NCI-H1930 (cell line): ENCODE results near the gene SAMD9L.

Experiments used
- DNase-seq, 2 experiments: peaks; one replicate each; lab custom pipeline; 2025; lab: John Stamatoyannopoulos, UW

SAMD9L gene

DNA sequence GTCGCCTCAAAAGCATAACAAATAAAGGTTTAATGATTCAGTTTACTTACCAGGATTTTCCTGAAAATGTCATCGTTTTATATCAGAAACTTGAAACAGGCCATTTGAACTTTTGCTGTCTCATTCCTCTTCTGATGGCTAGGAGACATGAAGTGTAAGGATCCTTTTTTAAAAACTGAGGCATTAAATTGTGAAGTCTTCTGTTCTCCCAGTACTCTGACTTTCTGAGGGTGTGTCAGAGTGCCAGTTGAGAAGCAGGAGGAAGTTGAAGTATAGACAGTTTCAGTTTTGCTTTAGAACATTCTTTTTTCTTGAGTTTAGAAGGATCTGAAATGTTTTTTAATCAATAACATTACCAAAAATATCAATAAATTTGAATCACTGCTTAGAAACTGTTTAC lies at the start of gene SAMD9L:
Gene SAMD9L (minus strand): TSS at position 242 of the 400 bp plus-strand sequence. CDS start 12,414 bp downstream, outside the sequence.
- no peak for DNase-seq

DNA sequence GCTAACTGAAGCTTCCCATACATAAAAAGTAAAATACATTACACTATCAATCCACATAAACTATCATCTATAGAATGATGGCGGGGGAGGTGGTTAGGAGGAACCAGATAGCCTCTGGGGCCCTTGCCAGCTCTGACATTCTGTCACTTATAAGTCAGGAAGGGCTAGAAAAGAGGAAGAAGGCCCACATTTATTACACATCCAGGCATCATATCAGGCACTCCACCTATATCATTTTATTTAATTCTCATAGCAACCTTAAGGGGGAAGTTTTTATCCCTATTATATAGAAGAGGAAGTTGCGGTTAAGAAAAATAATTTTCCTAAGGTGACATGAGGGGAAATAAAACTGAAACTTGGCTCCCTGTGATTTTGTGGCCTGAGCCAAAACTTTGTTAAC lies 48.2 kb upstream of the SAMD9L start:
- no peak for DNase-seq

DNA sequence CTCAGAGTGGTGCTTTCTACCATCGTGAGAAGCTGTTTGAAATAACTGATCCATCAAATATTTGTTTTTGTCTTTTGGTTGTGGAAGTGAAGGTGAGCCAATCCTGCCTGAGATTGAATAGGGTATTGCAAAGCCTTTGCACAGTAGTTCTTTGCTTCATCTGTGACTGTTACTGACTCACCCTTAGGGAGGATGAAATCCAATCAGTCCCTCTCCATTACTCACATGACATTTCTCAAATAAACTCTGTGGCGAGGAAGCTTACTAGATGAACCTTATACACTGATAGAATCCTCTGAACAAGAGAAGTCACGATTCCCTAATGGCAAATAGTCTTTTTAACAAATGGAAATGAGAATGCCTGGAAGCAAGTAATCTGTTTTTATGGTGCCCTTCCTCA lies 46.2 kb upstream of the SAMD9L start:
- DNase-seq = no peak

DNA sequence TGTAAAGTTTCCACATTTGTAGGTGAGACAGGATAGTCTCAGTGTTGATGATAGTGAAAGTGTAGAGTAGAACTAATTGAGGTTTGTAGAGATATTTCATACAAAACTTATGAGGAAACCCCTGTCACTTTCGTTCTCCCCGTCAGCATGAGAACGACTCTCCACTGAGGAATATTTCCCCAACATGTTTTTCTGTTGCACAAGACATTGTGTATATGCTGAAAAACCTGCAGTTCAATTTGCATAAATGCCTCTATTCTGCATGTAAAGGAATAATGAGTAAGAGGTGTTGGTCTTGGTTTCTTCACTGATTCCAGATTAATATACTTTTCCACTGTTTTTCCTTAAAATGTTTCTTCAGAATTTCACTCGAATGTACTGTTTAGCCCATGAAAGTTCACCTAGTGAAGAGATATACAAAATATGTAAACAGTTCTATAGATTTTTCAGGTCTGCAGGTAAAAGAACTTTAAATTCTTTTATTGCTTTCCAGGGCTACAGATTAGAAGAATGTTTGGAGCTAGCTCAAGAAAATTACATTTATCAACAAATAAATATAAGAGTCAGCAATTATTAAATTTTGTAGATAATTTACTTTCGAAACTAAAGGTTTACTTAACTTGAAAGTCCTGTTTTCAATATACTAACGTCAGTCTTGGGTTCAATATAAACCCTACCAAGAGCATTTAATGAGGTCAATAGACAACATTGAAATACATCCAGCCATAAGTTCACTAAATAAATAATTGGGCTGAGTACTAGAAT lies 40.9 kb upstream of the SAMD9L start:
- no peak for DNase-seq

DNA sequence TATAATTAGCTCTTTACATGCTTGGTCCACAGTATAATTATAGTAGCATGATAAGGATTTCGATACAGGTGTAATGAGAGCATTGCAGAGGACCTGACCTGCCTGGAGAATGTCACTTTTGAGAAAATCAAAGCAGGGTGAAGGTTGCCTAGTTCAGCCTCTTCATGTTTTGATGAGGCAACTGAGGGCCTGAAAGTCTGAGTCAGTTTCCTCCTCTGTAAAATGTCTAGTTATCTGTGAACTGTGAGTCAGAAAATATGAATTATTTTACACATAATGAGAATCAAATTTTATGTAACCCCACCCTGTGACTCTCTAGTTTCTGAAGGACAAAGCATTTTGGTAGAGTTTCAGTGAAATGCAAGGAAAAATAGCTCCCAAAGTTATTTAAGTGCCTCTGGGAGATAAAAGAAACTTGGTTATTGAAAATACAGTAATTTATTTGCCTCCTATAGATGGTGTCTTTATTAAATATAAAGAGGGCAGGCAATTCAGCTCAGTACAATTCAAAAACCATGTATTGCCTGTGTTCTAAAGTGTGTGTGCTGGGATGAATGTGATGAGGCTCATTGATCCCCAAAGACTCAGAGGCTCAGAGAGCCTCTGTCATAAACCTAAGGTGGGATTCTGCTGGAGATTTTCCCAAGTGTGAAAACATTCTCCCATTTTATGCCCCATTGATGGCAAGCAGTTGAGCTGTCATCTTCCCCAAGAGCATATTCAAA lies 37.3 kb upstream of the SAMD9L start:
- no peak for DNase-seq

DNA sequence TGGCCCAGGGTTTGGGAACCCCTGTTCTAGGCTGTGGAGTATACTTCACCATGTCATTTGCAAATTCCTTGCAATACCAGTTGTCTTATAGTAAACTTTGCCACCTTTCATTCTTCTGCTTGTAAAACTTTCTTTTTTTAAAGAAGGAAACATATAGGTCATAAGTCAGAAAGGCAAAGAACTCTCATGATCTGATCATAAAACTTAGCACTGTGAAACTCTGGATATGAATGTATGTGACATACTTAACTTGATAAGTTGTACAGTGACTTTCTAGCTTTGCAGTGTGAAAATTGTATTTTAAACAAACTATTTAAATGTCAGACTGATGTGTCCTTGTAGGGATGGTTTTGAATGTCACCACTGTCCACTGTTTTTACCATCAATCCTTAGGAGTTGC lies 31.0 kb upstream of the SAMD9L start:
- no peak for DNase-seq

DNA sequence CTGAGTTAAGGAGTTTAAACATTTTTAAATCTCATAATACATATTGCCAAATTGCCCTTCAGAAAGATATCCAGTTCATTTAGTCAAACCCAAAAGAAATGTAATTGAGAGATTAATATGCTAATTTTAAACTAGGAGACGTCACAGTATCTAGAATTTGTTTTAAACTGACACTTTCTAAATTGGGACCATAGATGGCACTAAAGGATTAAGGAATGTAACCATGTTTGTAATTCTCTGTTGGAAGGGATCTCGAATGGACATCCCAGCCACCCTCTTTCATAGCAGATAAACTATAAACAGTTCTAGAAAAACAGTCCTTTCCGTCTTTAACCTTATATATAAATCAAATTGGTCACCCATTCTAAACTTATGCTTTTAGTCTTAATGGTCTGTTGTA lies 30.0 kb upstream of the SAMD9L start:
- no peak for DNase-seq

DNA sequence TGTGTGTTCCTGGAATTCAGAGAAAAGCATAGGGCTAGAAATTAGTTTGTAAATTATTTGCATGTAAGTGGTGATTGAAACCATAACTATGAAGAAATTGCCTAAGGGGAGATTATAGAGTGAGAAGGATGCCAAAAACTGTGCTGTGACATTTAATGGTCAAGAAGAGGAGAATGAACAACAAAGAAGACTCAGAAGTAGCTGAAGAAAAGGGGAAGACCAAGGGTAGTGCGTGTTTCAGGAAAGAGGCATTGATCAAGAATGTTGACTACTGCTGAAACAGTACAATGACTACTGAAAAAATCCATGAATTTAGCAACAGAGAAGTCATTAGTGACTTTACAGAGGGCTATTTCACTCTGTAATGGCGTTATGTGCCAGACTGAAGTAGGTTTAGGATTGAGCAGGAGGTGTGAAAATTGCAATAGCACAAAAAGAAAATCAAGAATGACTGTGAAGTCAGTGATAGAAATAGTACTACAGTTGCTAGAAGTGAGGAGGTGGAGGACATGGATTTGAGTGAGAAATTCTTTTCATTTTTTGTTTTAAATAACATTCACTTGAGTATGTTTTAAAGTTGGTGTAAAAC lies 28.9 kb upstream of the SAMD9L start:
- no peak for DNase-seq

DNA sequence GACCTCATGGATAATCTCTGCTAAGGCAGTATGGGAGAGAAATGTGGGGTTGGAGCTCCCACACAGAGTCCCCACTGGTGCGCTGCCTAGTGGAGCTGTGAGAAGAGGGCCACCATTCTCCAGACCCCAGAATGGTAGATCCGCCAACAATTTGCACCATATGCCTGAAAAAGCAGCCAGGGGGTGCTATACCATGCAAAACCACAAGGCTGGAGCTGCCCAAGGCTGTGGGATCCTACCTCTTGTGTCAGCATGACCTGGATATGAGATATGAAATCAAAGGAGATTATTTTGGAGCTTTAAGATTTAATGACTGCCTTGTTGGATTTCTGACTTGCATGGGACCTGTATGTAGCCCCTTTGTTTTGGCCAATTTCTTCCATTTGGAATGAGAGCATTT lies 27.0 kb upstream of the SAMD9L start:
- no peak for DNase-seq

DNA sequence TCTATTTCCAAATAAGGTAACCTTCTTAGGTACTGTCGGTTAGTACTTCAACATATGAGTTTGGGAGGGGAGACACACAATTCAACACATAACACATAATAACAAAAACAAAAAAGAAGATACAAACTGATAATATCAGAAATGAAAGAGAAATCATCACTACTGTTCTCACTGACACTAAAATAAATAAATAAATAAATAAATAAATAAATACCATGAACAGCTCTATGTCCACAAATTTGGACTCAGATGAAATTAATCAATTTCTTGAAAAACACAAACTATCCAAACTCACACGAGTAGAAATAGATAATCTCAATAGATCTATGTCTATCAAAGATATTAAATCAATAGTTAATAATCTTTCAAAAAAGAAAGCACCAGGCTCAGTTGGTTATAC lies 24.5 kb upstream of the SAMD9L start:
- DNase-seq = no peak

DNA sequence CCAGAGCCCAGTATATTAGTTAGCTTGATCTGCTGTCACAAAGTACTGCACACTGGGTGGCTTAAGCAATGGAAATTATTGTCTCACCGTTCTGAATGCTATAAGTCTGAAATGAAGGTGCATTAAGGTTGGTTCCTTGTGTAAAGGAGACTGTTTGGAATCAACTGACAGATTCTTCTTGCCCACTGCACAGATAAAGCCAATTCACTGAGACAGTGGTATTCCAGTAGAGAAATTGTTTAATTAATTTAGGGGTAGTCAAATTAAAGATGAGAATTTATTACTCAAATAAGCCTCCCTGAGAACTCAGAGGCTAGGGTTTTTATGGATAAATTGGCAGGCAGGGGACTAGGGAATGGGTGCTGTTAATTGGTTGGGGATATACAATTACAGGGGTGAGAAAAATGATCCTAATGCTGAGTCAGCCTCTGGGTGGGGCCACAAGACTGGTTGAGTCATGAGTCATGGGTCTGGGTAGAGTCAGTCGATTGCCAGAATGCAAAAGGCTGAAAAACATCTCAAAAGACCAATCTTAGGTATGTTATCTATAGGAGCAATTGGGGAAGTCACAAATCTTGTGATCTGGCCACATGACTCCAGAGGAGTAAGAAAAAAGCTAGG lies 23.5 kb upstream of the SAMD9L start:
- no peak for DNase-seq

DNA sequence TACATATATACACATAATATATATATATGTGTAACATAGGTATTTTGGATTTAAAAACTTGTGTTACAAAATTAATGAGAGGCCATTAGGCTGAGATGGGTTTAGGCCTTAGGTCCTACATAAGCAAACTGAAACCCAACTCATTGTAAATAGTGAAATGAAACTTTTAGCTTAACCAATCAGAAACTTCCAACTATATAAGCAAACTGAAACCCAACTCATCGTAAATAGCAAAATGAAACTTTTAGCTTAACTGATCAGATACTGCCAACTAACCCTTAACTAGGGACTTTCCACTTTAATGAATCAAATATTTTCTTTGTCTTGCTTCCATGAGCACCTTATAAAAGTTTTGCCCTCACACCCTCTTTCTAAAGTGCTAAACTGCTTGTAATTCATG lies 17.3 kb upstream of the SAMD9L start:
- no peak for DNase-seq

DNA sequence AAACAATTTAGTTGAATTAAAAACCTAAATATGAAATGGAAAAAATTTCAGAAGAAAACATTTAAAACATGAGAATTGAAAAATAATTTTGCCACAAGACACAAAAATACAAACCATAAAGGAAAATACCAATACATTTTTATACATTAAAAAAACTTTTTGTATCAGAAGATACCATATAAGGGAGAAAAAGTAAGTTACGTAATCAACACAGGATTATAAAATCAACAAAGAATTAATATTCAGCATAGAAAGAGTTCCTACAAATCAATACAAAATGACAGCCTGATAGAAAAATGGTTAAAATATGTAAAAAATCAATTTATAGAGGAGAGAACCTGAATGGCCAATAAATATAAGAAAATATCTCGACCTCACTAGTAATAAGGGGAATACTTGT lies 16.6 kb upstream of the SAMD9L start:
- DNase-seq = no peak

DNA sequence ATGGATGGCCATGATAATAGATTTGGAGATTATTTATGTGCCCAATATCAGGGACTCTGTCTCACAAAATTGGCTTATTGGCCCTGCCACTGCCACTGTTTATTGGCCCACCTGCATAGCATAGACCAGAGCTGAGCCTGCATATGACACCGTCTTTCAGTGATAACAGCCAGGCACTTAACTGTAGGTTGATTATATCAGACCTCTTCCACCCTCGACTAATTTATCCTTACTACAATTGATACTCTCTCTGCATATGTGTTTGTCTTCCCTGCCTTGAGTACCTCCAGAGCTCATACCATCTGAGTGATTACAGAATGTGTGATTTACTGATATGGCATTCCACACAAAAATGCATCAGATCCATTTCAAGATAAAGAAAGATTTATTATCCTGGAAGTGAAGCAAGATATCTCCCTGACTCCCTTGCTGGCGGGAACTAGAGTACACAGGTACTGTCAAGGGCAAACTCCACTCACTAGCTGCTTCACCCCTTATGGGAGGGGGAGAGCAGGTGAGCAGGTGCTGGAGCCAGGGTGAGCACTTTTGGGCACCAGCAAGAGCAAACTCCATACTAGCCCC lies 13.1 kb upstream of the SAMD9L start:
- DNase-seq = no peak

DNA sequence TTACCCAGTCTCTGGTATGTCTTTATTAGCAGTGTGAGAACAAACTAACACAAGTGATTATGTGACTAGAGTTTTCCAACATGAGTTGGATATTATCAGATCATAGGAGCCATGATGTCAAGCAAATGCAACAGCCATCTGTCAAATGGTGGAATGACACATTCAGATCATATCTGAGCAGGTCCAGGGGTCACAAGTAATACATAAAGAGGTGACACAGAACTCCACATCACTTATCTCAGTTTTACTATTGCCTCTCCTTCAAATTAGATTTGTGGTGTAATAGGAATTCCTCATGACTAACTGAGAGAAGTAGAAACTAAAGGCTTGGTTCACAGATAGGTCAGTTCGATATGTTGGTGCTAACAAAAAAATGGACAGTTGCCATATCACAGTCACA lies 12.2 kb upstream of the SAMD9L start:
- no peak for DNase-seq

DNA sequence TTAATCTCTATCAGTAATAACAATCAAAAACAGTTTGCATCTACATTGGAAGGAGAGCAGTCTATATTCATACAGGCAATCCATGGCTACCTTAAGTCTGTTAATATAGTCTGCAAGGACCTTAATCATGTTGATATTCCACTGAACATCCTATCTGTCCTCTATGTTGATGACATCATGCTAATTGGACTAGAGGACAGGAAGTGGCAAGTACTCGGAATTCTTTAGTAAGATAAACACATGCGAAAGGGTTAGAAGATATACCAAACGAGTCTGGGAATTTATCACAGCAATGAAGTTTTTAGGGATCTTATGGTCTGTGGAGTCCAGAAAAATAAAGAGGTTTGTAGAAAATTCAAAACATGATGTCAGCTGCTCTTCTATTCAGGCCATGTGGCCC lies 11.3 kb upstream of the SAMD9L start:
- DNase-seq = no peak

DNA sequence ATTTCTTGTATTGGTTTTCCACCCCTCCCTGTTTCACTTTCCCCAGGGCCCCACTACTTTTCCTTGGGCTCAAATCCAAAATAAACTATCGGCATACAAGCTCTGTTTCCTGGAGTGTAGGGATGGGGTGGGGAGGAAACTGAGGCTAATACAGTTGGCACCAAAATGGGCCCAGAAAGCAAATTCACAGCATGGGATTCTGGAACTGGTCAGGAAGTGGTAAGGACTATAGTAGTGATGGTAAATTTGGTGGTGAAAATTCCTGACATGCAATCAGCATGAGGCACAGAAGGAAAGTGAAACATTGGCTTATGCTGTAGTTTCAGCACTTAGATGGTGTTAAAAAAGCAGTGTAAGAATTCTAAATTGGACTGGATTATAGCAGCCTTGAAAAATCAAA lies 8.7 kb upstream of the SAMD9L start:
- DNase-seq = no peak

DNA sequence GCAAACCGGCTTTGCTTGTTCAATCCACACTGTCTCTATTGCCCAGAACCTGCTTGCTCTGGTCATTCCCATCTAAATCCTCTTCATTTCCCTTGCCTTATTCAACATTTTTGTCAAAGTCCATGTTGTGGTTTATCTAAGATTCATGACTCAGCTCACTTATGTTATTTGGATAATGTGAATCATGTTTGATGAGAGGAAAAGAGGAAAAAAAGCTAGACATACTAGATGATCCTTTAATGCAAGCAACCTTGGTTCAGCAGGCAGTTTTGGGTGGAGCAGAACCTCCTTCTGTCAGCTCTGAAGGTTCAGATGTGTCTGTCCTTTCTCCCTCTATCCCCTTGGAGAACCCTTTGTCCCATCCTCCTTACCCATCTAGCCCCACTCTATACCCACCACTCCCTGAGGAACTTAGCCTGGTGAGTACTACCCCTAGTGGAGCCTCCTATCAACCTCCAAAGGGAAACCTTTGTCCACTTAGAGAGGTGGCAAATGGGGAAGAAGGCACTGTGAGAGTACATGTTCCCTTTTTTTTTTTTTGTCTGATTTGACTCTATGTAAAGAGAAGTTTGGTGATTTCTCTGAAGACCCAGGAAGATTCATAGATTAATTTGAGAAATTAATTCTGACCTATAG lies 2.1 kb upstream of the SAMD9L start:
- DNase-seq = no peak

DNA sequence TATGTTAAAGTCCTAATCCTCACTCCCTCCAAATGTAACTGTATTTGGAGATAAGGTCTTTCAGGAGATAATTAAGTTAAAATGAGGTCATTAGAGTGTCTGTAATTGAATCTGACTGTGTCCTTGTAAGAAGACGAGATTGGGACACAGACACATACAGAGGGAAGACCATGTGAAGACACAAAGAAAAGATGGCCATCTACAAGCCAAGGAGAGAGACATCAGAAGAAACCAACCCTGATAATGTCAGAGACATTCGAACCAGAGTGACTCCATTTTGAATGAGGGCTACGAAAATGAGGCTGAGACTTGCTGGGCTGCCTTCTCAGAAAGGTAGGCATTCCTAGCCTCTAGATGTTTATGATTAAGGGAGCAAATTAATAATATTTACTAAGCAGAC lies 542 bp upstream of the SAMD9L start:
- no peak for DNase-seq

DNA sequence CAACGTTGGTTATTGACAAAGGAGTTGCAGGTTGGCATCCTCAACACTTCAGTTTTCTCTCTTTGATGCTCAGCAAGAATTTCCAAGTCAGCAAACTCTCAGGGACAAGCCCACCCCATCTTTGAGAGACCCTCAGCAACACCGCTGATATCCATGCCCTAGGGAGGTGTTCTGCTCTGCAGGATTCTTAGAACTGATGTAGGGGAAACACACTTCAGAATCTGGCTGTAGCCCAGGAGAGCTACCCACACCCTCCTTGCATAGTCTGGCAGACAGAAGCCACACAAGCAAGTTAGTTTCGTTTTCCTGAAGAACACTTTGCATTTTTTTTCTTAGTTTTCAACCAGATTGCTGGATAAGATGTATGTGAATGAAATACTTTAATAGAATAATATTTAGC lies 822 bp downstream of the SAMD9L start:
- DNase-seq = no peak

DNA sequence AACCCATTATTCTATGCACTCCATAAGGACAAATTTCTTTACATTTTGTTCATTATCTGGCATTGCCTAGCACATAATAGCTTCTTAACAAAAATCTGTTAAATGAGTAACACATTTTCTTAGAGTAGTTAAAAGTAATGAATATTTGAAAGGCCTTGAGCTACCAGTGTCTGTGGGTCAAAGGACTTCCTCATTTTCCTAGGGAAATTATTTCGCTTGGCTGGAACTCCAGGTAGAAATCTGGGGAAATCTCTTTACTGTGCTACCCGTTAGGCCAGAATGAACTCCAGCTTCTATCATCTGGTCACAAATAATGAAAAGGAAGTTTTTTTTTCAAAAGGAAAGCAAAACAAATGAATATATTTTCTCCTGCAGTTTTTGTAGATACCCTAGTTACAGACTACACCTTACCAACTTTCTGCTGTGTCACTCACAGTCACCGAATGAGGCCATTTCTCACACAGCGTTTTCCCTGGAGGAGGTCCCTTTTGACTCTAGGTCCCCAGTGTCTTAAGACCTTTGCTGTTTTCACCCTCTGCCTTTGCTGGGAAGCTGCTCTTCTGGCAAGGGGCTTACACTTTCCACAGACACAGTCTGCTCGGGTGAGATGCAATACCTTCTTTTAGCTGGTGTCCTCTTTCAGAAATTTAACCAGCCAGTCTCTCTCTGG lies 1.6 kb downstream of the SAMD9L start:
- DNase-seq = no peak

DNA sequence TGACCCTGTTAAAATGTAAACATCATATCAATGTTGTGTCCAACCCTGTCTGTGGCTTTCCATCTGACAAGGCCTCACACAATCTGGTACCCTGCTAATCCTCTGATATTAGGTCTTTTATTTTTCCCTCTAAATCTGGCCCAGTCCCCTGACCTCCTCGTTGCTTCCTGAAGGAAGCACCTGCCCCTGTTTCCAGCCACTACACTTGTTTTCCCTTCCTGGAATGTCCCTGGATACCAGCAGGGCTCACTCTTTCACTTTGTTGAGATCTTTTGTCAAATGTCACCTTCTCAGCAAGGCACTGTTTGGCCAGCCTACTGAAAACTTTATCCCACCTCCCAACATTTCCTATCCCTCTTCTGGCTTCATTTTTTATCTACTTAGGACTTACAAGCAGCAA lies 2.1 kb downstream of the SAMD9L start:
- no peak for DNase-seq
